Ammon's horn (tissue), 1 donor: Measurements from ENCODE around the gene ADAMTS18.
A peak's percentile ranks its signal among the peaks of the same experiment; 100 is the strongest.
"Not testable (repeated sequence)": the region's sequence is repeated elsewhere in the genome, so short reads cannot be mapped to it uniquely, and the experiment has no call there.

ENCODE experiments used
- DNase-seq: peaks from one replicate; pipeline ENCODE4 v3.0.0-alpha.2; 2016; ENCODE audit warnings: low spot score

ADAMTS18 gene, protein sequence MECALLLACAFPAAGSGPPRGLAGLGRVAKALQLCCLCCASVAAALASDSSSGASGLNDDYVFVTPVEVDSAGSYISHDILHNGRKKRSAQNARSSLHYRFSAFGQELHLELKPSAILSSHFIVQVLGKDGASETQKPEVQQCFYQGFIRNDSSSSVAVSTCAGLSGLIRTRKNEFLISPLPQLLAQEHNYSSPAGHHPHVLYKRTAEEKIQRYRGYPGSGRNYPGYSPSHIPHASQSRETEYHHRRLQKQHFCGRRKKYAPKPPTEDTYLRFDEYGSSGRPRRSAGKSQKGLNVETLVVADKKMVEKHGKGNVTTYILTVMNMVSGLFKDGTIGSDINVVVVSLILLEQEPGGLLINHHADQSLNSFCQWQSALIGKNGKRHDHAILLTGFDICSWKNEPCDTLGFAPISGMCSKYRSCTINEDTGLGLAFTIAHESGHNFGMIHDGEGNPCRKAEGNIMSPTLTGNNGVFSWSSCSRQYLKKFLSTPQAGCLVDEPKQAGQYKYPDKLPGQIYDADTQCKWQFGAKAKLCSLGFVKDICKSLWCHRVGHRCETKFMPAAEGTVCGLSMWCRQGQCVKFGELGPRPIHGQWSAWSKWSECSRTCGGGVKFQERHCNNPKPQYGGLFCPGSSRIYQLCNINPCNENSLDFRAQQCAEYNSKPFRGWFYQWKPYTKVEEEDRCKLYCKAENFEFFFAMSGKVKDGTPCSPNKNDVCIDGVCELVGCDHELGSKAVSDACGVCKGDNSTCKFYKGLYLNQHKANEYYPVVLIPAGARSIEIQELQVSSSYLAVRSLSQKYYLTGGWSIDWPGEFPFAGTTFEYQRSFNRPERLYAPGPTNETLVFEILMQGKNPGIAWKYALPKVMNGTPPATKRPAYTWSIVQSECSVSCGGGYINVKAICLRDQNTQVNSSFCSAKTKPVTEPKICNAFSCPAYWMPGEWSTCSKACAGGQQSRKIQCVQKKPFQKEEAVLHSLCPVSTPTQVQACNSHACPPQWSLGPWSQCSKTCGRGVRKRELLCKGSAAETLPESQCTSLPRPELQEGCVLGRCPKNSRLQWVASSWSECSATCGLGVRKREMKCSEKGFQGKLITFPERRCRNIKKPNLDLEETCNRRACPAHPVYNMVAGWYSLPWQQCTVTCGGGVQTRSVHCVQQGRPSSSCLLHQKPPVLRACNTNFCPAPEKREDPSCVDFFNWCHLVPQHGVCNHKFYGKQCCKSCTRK (N-terminal part only)

DNA sequence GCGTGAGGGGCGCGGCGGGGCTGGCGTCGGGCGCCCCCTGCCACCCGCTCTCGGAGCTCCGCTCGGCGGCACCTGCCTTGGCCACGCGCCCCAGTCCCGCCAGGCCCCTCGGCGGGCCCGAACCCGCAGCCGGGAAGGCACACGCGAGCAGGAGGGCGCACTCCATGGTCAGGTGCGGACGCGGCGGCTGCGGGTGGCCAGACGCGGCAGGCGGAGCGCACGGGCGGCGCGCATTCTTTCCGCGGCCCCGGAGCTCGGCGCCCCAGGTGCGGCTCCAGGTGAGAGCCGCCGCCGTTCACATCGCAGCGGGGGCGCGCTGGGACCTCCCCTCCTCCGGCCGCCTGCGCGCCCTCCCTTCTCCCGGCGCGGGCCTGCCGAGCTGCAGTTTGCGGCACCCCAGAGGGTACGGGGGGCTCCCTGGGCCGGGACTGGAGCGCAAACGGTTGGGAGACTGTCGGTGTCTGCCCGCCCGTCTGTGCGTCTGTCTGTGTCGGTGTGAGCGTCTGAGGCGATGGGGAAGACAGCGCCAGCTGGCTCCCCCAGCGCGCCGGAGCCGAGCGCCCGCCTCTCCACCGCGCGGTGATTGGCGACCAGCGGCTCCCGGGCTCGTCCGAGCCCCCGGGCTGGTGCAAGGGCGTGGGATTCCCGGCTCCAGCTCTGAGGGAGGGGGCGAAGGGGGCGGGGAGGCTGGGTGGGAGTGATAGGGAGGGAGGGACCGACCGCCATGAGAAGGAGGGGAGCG, at the start of gene ADAMTS18:
Gene ADAMTS18 (minus strand): TSS at position 505 of the 742 bp plus-strand sequence. CDS start 339 bp downstream, at position 166.
- DNase-seq, result no peak

DNA sequence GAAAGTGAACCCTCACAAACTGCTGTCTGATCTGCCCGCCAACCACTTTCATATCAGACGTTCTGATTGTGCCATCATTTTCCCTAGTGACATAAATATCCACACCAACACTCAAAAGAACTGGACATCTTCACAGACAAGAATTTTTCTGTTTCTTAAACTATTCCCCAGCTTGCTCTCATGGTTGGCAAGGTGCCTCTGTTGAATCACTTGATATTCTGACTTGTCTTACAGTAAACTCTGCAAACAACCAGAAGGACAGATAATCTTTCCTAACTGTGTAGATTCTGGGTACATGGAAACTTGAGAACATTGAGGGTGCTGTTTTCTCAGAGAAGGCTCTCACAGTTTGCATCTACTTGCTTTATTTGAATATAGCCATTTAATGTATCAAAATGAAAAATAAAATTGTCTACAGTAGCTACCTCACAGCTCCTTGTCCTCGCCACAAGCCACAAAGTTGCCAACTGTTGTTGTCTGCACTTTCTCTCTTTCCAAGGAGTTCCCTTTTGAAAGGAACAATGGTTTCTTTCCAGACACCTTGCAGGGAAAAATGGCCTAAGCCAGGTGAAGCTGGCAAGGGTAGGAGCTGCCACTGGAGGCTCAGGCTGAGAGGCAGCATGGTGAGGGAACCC, 46.0 kb upstream of the ADAMTS18 start:
- DNase-seq, result no peak

DNA sequence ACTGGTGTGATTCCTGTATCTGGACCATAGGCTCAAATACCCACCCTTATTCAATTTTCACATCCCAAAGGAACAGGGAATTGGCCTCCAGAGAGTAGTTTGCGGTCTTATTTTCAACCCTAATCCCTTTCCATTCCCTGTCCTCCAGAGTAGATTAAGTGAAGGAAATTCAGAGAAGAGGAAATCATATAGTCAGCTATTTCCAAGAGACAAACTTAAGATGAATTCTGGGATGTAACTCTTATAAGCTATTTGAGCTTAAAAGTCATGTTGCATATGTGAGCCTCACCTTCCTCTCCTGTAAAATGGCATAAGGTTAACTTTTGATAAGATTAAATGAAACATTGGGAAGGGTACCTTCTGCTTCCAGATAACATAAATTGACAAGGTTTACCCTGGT, 37.4 kb upstream of the ADAMTS18 start:
- no peak for DNase-seq

DNA sequence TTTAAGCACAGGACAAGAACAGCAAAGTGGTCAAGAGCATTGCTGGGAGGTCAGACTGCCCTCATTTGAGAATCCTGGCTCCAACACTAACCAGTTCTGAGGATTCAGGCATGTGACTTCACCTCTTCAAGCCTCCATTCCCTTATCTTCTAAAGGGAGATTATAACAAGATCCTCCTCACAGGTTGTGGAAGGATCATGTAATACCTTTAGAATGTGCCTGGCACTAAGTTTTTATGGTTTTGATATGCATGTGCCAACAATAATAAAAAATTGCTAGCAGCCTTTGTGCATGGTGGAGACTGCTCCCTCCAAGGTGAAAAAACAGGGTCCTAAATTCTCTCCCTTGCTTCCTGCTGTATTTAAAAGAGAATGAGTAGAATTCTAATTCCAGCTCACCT, 36.0 kb upstream of the ADAMTS18 start:
- DNase-seq, result no peak

DNA sequence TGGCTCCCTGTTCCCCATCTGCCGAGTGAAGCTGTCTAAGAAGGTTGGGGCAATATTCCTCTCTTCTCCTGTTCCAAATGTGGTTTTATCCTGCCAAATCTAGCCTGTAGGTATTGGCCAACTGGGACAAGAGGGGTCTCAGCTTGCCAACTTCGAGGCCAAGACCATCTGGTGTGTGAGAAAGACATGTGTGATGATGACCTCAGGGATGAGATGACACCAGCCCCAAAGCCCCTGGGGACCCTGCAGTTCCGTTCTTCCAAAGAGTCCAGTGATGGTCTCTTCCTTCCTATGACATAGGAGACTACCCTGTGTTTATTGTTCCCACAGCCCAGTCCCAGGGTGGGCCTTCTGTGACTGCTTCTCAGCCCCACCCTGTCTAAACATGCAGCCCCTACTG, 34.8 kb upstream of the ADAMTS18 start:
- no peak for DNase-seq

DNA sequence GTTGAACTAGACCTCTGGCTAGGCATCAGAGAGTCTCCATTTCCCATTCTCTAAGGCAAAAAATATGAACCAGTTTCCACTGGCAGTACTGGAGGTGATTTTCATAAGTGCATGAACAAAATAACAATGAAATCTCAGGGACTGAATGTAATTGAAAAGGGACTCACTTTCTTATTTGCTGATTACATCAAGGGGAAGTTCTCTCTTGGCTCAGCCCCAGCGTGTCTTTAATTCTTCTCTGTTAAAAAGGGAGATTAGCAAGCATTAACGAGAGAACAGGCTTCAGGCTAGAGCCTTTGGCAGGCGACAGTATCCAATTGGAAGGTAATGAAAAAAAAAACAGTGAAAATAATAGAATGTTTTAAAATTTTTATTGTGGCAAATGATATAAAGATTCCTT, 34.0 kb upstream of the ADAMTS18 start:
- peak; percentile 18 for DNase-seq

DNA sequence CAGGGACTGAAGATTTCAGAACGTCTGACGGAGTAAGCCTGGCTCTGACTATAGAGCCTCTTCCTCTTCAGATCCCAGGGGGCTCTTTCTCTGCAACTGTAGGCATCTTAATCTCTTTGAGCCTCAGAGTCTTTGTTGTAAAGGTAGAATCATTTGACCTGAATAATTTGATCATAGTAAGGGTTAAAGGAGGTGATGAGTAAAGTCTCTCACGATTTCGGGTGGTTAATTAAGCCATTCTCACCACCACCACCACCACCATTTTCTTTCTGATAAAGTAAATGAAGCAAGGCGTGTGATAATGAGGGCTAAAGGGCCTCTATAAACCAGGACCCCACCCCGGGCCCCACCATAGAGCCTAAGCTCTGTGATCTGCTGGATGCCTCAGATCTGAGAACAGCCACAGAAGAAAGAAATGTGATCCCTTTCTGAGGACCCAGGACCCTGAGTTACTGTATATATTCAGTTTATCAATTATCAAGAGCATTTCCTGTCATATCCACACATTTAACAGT, 33.0 kb upstream of the ADAMTS18 start:
- no peak for DNase-seq

DNA sequence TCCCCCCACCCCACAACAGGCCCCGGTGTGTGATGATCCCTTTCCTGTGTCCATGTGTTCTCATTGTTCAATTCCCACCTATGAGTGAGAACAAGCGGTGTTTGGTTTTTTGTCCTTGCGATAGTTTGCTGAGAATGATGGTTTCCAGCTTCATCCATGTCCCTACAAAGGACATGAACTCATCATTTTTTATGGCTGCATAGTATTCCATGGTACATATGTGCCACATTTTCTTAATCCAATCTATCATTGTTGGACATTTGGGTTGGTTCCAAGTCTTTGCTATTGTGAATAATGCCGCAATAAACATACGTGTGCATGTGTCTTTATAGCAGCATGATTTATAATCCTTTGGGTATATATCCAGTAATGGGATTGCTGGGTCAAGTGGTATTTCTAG, 28.8 kb upstream of the ADAMTS18 start:
- not testable (repeated sequence) for DNase-seq

DNA sequence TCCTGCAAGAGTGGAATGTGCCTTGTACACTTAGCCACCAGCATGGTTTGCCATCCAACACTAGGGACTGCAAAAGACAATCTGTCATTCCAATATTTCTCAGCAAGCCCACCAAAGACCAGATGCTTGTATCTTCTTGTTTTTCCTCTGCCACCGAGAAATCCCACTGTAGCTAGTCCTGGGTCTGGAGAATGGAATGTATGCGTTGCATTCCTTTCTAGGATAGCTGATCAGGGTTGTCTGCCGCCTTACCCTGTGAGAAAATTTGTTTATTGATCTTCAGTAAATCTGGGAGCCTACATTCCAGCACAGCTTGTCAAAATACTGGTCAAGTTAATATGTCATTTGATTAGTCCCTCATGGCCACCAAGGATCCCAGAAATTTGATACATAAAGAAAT, 28.1 kb upstream of the ADAMTS18 start:
- DNase-seq, result no peak

DNA sequence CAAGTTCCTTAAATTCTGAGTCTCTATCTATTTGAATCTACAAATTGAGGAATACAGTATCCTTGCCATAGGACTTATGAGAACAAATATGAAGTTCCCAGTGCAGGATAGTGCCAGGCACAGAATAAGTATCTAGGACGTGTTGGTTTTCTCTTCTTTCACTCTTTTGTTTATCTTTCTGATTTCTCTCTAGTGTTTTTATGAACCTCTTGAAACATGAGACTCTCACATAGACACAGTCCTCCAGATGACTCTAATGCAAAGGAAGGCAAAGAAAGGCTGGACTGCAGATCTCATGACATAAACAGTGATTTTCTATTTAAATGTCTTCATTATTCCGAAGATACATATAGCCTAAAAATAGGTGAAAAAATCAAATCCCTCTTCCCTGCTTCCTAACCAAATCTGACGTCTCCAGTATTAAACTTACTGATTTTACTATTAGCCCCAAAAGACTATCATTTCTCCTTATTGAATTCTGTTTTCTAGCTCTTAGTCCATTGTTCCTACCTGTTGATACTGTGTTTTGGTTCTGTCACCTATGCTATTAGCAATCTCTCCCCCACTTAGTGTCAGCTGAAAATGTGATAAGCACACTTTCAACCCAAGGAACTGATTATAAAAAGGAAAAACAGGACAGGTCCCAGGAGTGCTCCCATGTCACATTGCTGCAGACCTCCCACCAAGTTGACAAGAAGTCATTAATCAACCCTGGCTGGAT, 24.9 kb upstream of the ADAMTS18 start:
- no peak for DNase-seq

DNA sequence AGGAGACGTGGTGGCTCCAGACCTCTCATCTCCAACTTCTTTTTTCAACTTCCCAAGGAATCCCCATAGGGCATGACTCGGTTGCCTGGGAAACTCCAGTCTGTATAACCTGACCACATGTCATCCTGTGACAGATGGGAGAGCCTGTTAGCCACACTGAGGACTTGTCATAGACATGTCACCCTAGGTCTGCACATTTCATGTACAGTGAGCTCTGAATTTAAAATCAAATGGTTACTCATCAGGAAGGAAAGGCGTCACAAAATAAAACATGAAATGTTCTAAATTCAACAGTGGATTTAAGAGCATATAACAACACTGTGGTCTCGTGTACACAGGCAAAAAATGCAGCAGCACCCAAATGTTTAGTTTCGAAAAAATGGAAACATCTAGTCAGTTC, 22.2 kb upstream of the ADAMTS18 start:
- no peak for DNase-seq

DNA sequence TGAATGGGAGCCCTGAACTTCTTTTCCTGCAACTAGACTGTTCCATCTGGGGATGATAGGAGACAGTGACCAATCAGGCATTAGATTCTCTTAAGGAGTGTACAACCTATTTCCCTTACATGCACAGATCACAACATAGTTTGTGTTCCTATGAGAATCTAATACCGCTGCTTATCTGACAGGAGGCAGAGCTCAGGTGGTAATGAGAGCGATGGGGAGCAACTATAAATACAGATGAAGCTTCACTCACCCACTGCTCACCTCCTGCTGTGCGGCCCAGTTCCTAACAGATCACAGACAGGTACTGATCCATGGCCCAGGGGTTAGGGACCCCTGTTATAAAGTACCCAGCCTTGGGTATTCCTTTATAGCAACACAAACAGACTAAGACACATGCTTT, 17.4 kb upstream of the ADAMTS18 start:
- no peak for DNase-seq

DNA sequence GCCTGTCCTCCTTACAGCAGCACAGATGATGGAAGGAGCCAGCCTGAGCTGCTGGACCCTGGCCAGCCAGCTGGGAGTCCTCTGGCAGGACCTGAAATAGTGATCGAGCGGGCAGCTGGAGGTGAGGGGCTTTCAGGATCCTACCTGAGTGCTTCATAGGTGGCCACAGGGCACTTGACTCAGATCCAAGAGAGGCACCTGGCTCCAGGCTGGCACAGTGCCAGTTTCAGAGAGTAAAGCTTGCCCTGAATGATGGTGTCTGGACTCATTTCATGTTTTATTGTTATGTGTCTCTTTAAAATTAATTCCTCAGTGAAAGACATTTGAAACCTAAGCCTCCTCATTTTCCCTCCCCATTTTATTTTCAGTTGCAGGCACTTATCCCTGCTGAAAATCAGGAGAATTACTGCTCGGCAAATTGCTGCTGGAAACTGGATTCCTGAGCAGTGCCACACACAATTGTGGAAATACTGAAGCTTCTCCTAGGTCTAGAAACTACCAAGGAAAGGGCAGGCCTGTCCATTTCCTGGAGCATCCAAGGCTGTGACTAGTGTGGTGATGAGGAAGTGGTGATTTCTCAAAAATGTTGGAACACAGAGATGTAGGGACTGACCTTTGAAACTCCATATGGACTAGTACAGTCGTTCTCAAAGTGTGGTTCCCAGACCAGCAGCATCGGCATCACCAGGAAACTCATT, 16.1 kb upstream of the ADAMTS18 start:
- DNase-seq, result no peak

DNA sequence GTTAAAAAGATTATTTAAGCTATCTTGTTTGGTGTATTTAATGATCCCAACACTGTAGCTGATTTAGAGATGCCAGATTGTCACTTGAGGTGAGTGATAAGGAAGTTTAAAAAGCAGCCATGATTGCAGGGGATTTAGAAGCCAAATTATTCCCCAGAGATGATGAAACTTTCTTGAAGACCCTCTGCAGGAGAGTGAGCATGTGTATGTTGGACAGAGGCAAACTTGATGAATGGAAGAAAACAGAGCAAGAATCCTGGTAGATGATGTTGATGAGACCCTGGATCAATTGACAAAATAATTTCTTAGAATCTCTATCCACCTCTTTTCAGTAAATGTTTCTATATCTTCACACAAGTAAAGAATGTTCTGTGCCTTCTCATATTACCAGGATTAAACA, 14.4 kb upstream of the ADAMTS18 start:
- DNase-seq, result no peak

DNA sequence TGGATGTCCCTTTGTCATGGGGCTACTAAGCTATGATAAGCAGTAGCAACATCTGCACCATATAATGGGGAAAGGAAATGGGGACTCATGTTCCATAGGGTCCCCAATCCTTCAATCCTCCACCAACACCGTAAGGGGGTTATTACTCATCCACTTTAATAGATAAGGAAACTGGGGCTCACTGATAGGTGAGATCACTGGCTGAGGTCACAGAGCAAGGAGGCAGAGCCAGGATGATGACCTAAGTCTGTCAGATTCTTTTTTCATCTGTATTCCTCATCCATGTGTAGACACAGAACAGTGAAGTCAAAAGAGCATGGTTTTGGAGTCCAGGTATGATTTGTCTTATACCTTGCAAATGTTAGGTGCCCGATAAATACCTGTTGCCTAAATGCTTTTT, 10.5 kb upstream of the ADAMTS18 start:
- no peak for DNase-seq

DNA sequence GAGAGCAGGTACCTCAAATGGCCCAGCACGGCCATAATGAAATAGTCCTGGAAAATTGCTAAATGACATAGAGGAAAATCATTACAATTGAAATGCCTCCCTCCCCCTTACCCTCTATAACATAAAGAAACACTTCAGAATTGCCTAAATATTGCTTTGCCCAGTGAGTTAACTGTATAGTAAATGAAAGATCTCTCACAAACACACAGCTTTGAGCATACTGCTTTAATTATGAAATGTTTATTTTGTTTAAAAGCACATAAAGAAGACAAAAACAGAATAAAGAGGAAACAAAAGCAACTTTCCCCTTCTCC, 9.3 kb upstream of the ADAMTS18 start:
- DNase-seq, result no peak

DNA sequence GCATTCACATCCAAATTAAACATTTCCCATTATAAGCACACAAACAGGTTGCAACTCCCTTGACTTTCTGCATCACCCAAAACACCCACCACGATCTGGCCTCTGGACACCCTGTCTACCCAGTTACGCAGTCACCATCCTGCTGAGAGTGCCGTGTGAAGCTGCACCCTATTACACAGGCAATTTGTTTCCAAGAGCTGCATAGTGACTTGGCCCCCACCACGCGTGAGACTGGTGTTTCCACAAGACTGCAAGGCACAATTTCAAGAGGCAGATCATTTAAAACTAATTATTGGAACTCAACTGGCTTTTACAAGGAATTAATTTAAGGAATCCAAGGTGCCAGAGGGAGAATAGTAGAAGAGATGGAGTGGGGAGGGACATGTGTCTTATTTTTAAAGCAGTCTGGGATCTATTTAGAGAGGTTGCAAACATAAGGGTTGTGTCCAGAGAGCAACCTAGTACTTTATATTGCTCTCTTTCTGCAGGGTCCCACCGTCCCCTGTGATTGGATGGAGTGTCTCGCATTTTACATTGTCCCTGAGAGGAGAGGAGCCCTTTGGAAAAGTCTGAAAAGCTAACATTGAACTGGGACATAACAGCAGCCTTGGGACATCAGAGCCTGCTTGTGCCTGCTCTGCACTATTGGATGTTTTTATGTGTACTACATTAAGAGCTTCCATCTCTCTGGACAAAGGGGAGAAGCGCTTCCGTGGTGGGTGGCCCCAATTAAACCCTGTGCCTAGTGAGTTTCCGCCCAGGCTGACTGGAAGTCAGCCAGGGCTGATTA, 8.7 kb upstream of the ADAMTS18 start:
- no peak for DNase-seq

DNA sequence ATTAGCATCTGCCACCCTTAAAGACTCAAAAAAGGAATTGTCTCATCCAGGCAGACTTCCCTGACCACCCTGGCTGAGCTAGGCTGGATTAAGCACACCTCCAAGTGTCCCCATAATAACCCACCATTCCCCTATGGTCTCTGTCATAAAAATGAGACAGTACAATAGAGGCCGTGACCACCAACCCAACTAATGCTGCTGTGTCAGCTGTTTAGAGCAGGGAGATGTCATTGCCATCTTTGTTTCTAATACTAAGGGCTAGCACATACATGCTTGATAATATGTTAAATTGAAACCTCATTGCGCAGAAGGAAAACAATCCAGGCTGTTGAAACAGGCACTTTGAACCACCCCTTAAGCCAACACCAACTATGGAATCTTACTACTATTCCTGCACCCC, 7.2 kb upstream of the ADAMTS18 start:
- no peak for DNase-seq

DNA sequence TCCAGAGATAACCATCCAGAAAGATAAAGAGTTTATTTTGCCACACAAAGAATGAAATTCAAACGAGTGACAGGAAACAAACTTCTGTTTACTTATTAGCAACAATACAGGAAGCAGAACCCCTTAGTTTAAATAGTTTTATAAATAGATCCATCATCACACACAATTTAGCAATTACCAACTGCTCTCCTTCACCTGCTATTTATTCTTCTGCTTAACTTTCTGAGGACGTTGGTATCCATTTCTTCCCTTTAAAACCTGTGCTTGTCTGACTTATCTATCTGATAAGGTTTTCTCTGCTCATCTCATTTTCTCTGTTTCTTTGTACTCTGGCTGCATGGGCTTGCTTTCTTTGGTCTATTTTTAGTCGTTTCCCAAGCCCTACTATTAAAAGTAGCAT, 4.3 kb upstream of the ADAMTS18 start:
- DNase-seq, result no peak
